ENCODE measurements around the gene C22orf42.
"Not testable (repeated sequence)": the region's sequence is repeated elsewhere in the genome, so short reads cannot be mapped to it uniquely, and the experiment has no call there.

- TF ChIP-seq, protein P1, sequence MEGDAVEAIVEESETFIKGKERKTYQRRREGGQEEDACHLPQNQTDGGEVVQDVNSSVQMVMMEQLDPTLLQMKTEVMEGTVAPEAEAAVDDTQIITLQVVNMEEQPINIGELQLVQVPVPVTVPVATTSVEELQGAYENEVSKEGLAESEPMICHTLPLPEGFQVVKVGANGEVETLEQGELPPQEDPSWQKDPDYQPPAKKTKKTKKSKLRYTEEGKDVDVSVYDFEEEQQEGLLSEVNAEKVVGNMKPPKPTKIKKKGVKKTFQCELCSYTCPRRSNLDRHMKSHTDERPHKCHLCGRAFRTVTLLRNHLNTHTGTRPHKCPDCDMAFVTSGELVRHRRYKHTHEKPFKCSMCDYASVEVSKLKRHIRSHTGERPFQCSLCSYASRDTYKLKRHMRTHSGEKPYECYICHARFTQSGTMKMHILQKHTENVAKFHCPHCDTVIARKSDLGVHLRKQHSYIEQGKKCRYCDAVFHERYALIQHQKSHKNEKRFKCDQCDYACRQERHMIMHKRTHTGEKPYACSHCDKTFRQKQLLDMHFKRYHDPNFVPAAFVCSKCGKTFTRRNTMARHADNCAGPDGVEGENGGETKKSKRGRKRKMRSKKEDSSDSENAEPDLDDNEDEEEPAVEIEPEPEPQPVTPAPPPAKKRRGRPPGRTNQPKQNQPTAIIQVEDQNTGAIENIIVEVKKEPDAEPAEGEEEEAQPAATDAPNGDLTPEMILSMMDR (IDR thresholded peaks at IDR 0.05) = not testable (repeated sequence)
- TF ChIP-seq POLR2A (IDR thresholded peaks at IDR 0.05) = not testable (repeated sequence)
These were observed 34.2 kb upstream of the C22orf42 start for GRCh38 chr22:32193346-32193745.
